Adrenal gland (tissue), 5 donors: Measurements from ENCODE around the gene TBX6.
"Not testable (repeated sequence)": the region's sequence is repeated elsewhere in the genome, so short reads cannot be mapped to it uniquely, and the experiment has no call there.

Experiments
- POLR2A ChIP-seq, 2 donors: fragments of 450-650 bp; IDR thresholded peaks; one replicate each; pipeline ENCODE4 v1.6.1; 2017; ENCODE audit warnings: antibody characterized with exemption in 2 of 2, mild to moderate bottlenecking in 2 of 2, moderate library complexity in 1 of 2
- TF ChIP-seq, protein P1 (sequence below), 6 experiments: fragments of 450-650 bp in 4 of 6; fragments of 200-600 bp in 2 of 6; sonication (generic) in 1 of 6; IDR thresholded peaks; 1 replicate in 5 of 6; 2 replicates in 1 of 6; pipeline versions ENCODE4 v1.5.1 to v1.8.0; 2016 to 2021; ENCODE audit warnings: antibody characterized with exemption in 6 of 6, mild to moderate bottlenecking in 2 of 6, moderate library complexity in 1 of 6
- donor health status: DM: no; HTN: no; CAD: no.

DNA sequence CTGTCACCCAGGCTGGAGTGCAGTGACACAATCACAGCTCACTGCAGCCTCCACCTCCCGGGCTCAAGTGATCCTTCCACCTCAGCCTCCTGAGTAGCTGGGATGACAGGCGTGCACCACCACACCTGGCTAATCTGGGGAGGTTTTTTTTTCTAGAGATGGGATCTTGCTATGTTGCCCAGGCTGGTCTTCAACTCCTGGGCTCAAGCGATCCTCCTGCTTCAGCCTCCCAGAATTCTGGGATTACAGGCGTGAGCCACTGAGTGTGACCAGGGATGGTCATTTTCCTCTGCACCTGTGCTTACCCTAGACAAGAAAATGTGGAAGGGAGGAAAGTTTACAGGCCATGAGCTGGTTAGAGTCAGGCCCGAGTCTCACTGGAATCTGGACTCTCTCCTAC is 51.0 kb downstream of the TBX6 start:
- TF ChIP-seq, protein P1, sequence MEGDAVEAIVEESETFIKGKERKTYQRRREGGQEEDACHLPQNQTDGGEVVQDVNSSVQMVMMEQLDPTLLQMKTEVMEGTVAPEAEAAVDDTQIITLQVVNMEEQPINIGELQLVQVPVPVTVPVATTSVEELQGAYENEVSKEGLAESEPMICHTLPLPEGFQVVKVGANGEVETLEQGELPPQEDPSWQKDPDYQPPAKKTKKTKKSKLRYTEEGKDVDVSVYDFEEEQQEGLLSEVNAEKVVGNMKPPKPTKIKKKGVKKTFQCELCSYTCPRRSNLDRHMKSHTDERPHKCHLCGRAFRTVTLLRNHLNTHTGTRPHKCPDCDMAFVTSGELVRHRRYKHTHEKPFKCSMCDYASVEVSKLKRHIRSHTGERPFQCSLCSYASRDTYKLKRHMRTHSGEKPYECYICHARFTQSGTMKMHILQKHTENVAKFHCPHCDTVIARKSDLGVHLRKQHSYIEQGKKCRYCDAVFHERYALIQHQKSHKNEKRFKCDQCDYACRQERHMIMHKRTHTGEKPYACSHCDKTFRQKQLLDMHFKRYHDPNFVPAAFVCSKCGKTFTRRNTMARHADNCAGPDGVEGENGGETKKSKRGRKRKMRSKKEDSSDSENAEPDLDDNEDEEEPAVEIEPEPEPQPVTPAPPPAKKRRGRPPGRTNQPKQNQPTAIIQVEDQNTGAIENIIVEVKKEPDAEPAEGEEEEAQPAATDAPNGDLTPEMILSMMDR (IDR thresholded peaks at IDR 0.05), result not testable (repeated sequence)
- TF ChIP-seq POLR2A (IDR thresholded peaks at IDR 0.05), result not testable (repeated sequence)
